SK-N-SH (cell line): ENCODE results near the gene ADAMTS17. TPM values are rescaled to one million over a fixed set of nuclear protein-coding genes. Genes with fewer than 3 reads are reported as not detected.

Experiments
- CTCF ChIA-PET: fragments of 300-600, 350-600 bp; formaldehyde crosslinking; extraction: SDS; loops from one replicate; lab custom pipeline; 2021; lab: Yijun Ruan, JAX
- POLR2A ChIA-PET: fragments of 350-600 bp; sonication (Branson Sonifier 250); formaldehyde crosslinking; extraction: SDS; loops from one replicate; lab custom pipeline; 2020; ENCODE audit warnings: antibody characterized with exemption, inconsistent platforms; lab: Yijun Ruan, JAX
- DNase-seq: peaks from one replicate; pipeline ENCODE4 v3.0.0; 2012
- H2AFZ ChIP-seq: fragments of 200-600 bp; sonication (generic); 2 replicates; pipeline ENCODE4 v1.8.1; 2016; ENCODE audit warnings: antibody characterized with exemption, mild to moderate bottlenecking, low read depth
- H3F3A ChIP-seq: fragments of 200-600 bp; sonication (generic); replicated peaks from 2 replicates; pipeline ENCODE3; 2016; ENCODE audit warnings: antibody characterized with exemption, mild to moderate bottlenecking; ENCODE audit not compliant: insufficient read depth
- H3K27ac ChIP-seq, 2 experiments: fragments of 200-500 bp in 1 of 2; fragments of 200-600 bp in 1 of 2; sonication (Bioruptor generic) in 1 of 2; sonication (generic), shearing (Covaris generic) in 1 of 2; 2 replicates each; pipeline versions ENCODE4 v1.5.1 to v1.6.1; 2014 to 2016; ENCODE audit warnings: low read depth in 2 of 2, inconsistent platforms in 1 of 2, low read length in 1 of 2, mild to moderate bottlenecking in 1 of 2, mixed read lengths in 1 of 2
- H3K27me3 ChIP-seq: fragments of 200-600 bp; sonication (generic), shearing (Covaris generic); 2 replicates; pipeline ENCODE4 v1.6.1; 2016; ENCODE audit warnings: mixed run types; ENCODE audit not compliant: insufficient read depth
- H3K36me3 ChIP-seq, 2 experiments: fragments of 200-500 bp in 1 of 2; fragments of 200-600 bp in 1 of 2; sonication (Bioruptor generic) in 1 of 2; sonication (generic) in 1 of 2; replicated peaks in 1 of 2; 2 replicates each; pipeline versions ENCODE3 to v1.5.1; 2014 to 2016; ENCODE audit warnings: low read length in 1 of 2, mild to moderate bottlenecking in 1 of 2; ENCODE audit not compliant: insufficient read depth in 2 of 2, control insufficient read depth in 1 of 2
- H3K4me1 ChIP-seq, 2 experiments: fragments of 200-500 bp in 1 of 2; fragments of 200-600 bp in 1 of 2; sonication (Bioruptor generic) in 1 of 2; sonication (generic), shearing (Covaris generic) in 1 of 2; 2 replicates each; pipeline versions ENCODE4 v1.5.1 to v1.6.1; 2014 to 2016; ENCODE audit warnings: low read depth in 1 of 2, low read length in 1 of 2, mixed run types in 1 of 2; ENCODE audit not compliant: insufficient read depth in 2 of 2, control insufficient read depth in 1 of 2
- H3K4me2 ChIP-seq: fragments of 200-600 bp; sonication (generic), shearing (Covaris generic); 2 replicates; pipeline ENCODE4 v1.6.1; 2017; ENCODE audit warnings: mixed run types
- H3K4me3 ChIP-seq, 2 experiments: fragments of 200-500 bp in 1 of 2; fragments of 200-600 bp in 1 of 2; sonication (Bioruptor generic) in 1 of 2; sonication (generic), shearing (Covaris generic) in 1 of 2; 2 replicates each; pipeline versions ENCODE4 v1.5.1 to v1.8.1; 2014 to 2016; ENCODE audit warnings: low read depth in 2 of 2, inconsistent platforms in 1 of 2, low read length in 1 of 2, mild to moderate bottlenecking in 1 of 2, mixed read lengths in 1 of 2, moderate library complexity in 1 of 2
- H3K79me2 ChIP-seq: fragments of 200-600 bp; sonication (generic); 2 replicates; pipeline ENCODE4 v1.8.1; 2017; ENCODE audit warnings: mild to moderate bottlenecking; ENCODE audit not compliant: insufficient read depth
- H3K9ac ChIP-seq: fragments of 200-600 bp; sonication (generic); 2 replicates; pipeline ENCODE4 v1.6.1; 2017; ENCODE audit warnings: mixed run types
- H3K9me2 ChIP-seq: fragments of 200-600 bp; sonication (generic); 2 replicates; pipeline ENCODE4 v1.6.1; 2017; ENCODE audit warnings: mixed run types
- H3K9me3 ChIP-seq: fragments of 200-600 bp; sonication (generic); 2 replicates; pipeline ENCODE4 v1.6.1; 2017; ENCODE audit warnings: mixed run types, mild to moderate bottlenecking, moderate library complexity
- H4K20me1 ChIP-seq: fragments of 200-600 bp; sonication (generic); 2 replicates; pipeline ENCODE4 v1.6.1; 2017; ENCODE audit warnings: mild to moderate bottlenecking, mixed run types; ENCODE audit not compliant: insufficient read depth
- CHD2 ChIP-seq: fragments of 150-350 bp; IDR thresholded peaks from 2 replicates; pipeline ENCODE4 v1.6.1; 2018; ENCODE audit warnings: low read length; ENCODE audit not compliant: partially characterized antibody
- ELF1 ChIP-seq: IDR thresholded peaks from 2 replicates; pipeline ENCODE4 v1.4.0; 2012
- FOSL2 ChIP-seq: IDR thresholded peaks from 2 replicates; pipeline ENCODE4 v1.4.0; 2012; ENCODE audit warnings: low read depth, mild to moderate bottlenecking, moderate library complexity, borderline replicate concordance
- FOXJ3 ChIP-seq: sonication (generic); formaldehyde crosslinking; IDR thresholded peaks from 2 replicates; pipeline ENCODE4 v1.5.1; 2020; ENCODE audit warnings: mild to moderate bottlenecking, missing genetic modification reagents
- FOXM1 ChIP-seq: IDR thresholded peaks from 2 replicates; pipeline ENCODE4 v1.4.0; 2012; ENCODE audit warnings: low read depth, mild to moderate bottlenecking
- GATA2 ChIP-seq: sonication (generic); formaldehyde crosslinking; IDR thresholded peaks from 2 replicates; pipeline ENCODE4 v1.5.0; 2020; ENCODE audit warnings: mild to moderate bottlenecking, missing genetic modification reagents
- JUND ChIP-seq: IDR thresholded peaks from 2 replicates; pipeline ENCODE4 v1.4.0; 2012
- MEF2A ChIP-seq: IDR thresholded peaks from 2 replicates; pipeline ENCODE4 v1.4.0; 2012; ENCODE audit warnings: low read depth, borderline replicate concordance
- NFIC ChIP-seq: IDR thresholded peaks from 2 replicates; pipeline ENCODE4 v1.4.0; 2012; ENCODE audit warnings: borderline replicate concordance
- POLR2AphosphoS5 ChIP-seq: IDR thresholded peaks from 2 replicates; pipeline ENCODE4 v1.6.1; 2012; ENCODE audit warnings: low read depth, low read length
- SIN3A ChIP-seq: IDR thresholded peaks from 2 replicates; pipeline ENCODE4 v1.6.1; 2012; ENCODE audit warnings: low read depth, mild to moderate bottlenecking, low read length, moderate library complexity, borderline replicate concordance
- SMC3 ChIP-seq: IDR thresholded peaks from 2 replicates; pipeline ENCODE4 v1.6.1; 2012; ENCODE audit warnings: low read depth, low read length, improper control_type of control experiment
- TCF12 ChIP-seq: IDR thresholded peaks from 2 replicates; pipeline ENCODE4 v1.4.0; 2012
- whole genome bisulfite sequencing: methylation state at CpG from one replicate; pipeline ENCODE4 v1.1.6; 2017; ENCODE audit warnings: low lambda C conversion rate; 5-methylcytosine and 5-hydroxymethylcytosine counted together
- polyA plus RNA-seq, 3 experiments: library from polyadenylated mRNA; depleted of rRNA; stranded (reverse); fragments of >200 nt; gene quantifications; 2 replicates each; pipeline ENCODE4 v1.2.3, GENCODE V29; 2012
- TF ChIP-seq, protein P1 (sequence below): fragments of 200-600 bp; sonication (generic); IDR thresholded peaks from 2 replicates; pipeline ENCODE4 v1.6.1; 2017; ENCODE audit warnings: antibody characterized with exemption, mild to moderate bottlenecking, moderate library complexity
- TF ChIP-seq, protein P2 (sequence below): fragments of 150-350 bp; IDR thresholded peaks from 2 replicates; pipeline ENCODE4 v1.6.1; 2016; ENCODE audit warnings: mild to moderate bottlenecking, low read depth, low read length
- TF ChIP-seq, protein P3 (sequence below): fragments of 150-350 bp; IDR thresholded peaks from 2 replicates; pipeline ENCODE4 v1.6.1; 2017; ENCODE audit warnings: antibody characterized with exemption, low read length, low read depth, borderline replicate concordance
- TF ChIP-seq, protein P4 (sequence below): IDR thresholded peaks from 2 replicates; pipeline ENCODE4 v1.4.0; 2012; ENCODE audit warnings: low read depth, borderline replicate concordance
- TF ChIP-seq, protein P5 (sequence below): IDR thresholded peaks from 2 replicates; pipeline ENCODE4; 2012
- TF ChIP-seq, protein P6 (sequence below): IDR thresholded peaks from 2 replicates; pipeline ENCODE4 v1.6.1; 2012; ENCODE audit warnings: mild to moderate bottlenecking, low read depth, low read length, moderate library complexity

Gene ADAMTS17
- polyA plus RNA-seq, 1 of the 3 experiments (the other 2 are of a cell fraction), result not detected

DNA sequence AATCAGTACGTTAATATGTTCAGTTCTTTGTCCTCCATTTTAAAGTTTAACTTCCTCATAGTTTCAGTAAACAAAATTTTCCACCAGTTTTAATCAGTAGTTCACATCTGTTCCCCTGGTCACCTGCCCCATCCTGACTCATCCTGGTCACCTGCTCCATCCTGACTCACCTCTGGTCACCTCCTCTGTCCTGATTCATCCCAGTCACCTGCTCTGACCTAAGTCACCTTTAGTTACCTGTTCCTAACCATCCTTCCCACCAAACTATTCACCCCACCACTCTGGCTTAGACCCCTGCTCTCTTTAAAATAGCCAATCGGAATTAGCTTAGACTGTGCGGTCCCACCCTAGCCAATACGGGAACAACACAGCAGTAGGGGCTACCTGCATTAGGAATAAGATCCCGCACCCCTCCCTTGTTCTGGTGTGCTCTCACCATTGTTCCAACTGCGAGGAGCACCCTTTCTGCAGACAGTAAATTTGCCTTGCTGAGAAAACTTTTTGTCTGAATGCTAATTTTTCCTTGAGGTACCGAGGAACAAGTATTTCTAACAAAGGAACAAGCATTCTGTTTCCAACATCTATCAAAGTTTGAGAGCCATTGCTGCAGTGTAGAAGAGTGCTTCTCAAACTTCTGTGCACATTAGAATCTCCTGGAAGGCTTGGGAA, 169.3 kb downstream of the ADAMTS17 start:
- Histone ChIP-seq H4K20me1 (no peaks in the 10 kb centered on the region), H3K4me2 (no peak overlapping the region), H3K27me3 (no peaks in the 10 kb centered on the region), H3K9ac (no peak overlapping the region), H3K4me3 (no peak overlapping the region), H3K36me3 (no peaks in the 10 kb centered on the region), H3K4me1 (no peaks in the 10 kb centered on the region), H3K9me2 (no peaks in the 10 kb centered on the region), H3F3A (no peaks in the 10 kb centered on the region), H3K27ac (no peak overlapping the region), H3K79me2 (no peaks in the 10 kb centered on the region), H3K9me3 (no peaks in the 10 kb centered on the region), H2AFZ (no peak overlapping the region)
- ChIA-PET CTCF (no interaction called here), POLR2A (no interaction called here)
- 30% methylated on average over 7 of the region's 7 CpGs for WGBS
- no peak for DNase-seq
- no peak for TF ChIP-seq MEF2A
- no peak for TF ChIP-seq SIN3A
- TF ChIP-seq, protein P1, sequence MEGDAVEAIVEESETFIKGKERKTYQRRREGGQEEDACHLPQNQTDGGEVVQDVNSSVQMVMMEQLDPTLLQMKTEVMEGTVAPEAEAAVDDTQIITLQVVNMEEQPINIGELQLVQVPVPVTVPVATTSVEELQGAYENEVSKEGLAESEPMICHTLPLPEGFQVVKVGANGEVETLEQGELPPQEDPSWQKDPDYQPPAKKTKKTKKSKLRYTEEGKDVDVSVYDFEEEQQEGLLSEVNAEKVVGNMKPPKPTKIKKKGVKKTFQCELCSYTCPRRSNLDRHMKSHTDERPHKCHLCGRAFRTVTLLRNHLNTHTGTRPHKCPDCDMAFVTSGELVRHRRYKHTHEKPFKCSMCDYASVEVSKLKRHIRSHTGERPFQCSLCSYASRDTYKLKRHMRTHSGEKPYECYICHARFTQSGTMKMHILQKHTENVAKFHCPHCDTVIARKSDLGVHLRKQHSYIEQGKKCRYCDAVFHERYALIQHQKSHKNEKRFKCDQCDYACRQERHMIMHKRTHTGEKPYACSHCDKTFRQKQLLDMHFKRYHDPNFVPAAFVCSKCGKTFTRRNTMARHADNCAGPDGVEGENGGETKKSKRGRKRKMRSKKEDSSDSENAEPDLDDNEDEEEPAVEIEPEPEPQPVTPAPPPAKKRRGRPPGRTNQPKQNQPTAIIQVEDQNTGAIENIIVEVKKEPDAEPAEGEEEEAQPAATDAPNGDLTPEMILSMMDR, result no peak
- no peak for TF ChIP-seq SMC3
- no peak for TF ChIP-seq ELF1
- TF ChIP-seq CHD2, result no peak
- TF ChIP-seq POLR2AphosphoS5, result no peak
- no peak for TF ChIP-seq FOSL2
- no peak for TF ChIP-seq GATA2 (CRISPR knock-in tag)
- TF ChIP-seq, protein P2, sequence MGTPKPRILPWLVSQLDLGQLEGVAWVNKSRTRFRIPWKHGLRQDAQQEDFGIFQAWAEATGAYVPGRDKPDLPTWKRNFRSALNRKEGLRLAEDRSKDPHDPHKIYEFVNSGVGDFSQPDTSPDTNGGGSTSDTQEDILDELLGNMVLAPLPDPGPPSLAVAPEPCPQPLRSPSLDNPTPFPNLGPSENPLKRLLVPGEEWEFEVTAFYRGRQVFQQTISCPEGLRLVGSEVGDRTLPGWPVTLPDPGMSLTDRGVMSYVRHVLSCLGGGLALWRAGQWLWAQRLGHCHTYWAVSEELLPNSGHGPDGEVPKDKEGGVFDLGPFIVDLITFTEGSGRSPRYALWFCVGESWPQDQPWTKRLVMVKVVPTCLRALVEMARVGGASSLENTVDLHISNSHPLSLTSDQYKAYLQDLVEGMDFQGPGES, result no peak
- TF ChIP-seq FOXJ3 (CRISPR knock-in tag), result no peak
- TF ChIP-seq, all 33 proteins: peak for 0

DNA sequence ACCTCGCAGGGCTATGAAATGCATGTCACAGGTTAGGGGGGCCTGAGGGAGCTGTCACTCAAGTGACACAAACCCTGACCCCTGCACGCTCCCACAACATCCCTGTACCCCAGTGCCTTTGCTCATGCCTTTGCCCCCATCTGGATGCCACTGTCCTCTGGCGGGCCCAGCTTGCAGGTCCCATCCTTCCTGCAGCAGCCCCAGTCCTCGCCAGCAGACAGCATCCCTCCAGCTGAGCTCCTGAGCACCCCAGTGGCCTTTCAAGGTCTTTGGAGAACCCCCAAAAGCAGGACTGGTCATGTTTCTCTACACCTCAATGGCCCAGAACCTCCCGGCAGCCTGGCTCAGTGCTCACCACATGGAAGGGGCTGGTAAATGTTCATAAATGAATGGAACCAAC, 170.4 kb downstream of the ADAMTS17 start:
- Histone ChIP-seq H3K4me3 (no peak overlapping the region), H3K27me3 (no peaks in the 10 kb centered on the region), H3K9me3 (no peaks in the 10 kb centered on the region), H3K36me3 (no peaks in the 10 kb centered on the region), H3F3A (no peaks in the 10 kb centered on the region), H3K9me2 (no peaks in the 10 kb centered on the region), H3K27ac (no peak overlapping the region), H3K4me1 (no peaks in the 10 kb centered on the region), H3K79me2 (no peaks in the 10 kb centered on the region), H2AFZ (no peak overlapping the region), H3K9ac (no peak overlapping the region), H3K4me2 (no peak overlapping the region), H4K20me1 (no peaks in the 10 kb centered on the region)
- TF ChIP-seq, protein P3, sequence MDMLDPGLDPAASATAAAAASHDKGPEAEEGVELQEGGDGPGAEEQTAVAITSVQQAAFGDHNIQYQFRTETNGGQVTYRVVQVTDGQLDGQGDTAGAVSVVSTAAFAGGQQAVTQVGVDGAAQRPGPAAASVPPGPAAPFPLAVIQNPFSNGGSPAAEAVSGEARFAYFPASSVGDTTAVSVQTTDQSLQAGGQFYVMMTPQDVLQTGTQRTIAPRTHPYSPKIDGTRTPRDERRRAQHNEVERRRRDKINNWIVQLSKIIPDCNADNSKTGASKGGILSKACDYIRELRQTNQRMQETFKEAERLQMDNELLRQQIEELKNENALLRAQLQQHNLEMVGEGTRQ, result no peak
- TF ChIP-seq TCF12 (no peak), FOSL2 (no peak), JUND (no peak), NFIC (no peak), ELF1 (no peak), FOXM1 (no peak)
- TF ChIP-seq, protein P4, sequence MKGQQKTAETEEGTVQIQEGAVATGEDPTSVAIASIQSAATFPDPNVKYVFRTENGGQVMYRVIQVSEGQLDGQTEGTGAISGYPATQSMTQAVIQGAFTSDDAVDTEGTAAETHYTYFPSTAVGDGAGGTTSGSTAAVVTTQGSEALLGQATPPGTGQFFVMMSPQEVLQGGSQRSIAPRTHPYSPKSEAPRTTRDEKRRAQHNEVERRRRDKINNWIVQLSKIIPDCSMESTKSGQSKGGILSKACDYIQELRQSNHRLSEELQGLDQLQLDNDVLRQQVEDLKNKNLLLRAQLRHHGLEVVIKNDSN, result no peak
- TF ChIP-seq, protein P5, sequence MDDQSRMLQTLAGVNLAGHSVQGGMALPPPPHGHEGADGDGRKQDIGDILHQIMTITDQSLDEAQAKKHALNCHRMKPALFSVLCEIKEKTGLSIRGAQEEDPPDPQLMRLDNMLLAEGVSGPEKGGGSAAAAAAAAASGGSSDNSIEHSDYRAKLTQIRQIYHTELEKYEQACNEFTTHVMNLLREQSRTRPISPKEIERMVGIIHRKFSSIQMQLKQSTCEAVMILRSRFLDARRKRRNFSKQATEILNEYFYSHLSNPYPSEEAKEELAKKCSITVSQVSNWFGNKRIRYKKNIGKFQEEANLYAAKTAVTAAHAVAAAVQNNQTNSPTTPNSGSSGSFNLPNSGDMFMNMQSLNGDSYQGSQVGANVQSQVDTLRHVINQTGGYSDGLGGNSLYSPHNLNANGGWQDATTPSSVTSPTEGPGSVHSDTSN, result no peak
- TF ChIP-seq, protein P6, sequence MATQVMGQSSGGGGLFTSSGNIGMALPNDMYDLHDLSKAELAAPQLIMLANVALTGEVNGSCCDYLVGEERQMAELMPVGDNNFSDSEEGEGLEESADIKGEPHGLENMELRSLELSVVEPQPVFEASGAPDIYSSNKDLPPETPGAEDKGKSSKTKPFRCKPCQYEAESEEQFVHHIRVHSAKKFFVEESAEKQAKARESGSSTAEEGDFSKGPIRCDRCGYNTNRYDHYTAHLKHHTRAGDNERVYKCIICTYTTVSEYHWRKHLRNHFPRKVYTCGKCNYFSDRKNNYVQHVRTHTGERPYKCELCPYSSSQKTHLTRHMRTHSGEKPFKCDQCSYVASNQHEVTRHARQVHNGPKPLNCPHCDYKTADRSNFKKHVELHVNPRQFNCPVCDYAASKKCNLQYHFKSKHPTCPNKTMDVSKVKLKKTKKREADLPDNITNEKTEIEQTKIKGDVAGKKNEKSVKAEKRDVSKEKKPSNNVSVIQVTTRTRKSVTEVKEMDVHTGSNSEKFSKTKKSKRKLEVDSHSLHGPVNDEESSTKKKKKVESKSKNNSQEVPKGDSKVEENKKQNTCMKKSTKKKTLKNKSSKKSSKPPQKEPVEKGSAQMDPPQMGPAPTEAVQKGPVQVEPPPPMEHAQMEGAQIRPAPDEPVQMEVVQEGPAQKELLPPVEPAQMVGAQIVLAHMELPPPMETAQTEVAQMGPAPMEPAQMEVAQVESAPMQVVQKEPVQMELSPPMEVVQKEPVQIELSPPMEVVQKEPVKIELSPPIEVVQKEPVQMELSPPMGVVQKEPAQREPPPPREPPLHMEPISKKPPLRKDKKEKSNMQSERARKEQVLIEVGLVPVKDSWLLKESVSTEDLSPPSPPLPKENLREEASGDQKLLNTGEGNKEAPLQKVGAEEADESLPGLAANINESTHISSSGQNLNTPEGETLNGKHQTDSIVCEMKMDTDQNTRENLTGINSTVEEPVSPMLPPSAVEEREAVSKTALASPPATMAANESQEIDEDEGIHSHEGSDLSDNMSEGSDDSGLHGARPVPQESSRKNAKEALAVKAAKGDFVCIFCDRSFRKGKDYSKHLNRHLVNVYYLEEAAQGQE, result no peak
- DNase-seq, result no peak
- 20% methylated on average over 5 of the region's 5 CpGs for WGBS
- CTCF ChIA-PET, result interaction anchor here (1.1 kb wide), 1 partner anchor 179 kb away, joined by 3 read pairs; no protein-coding TSS in a partner anchor
- POLR2A ChIA-PET, result no interaction called here
